ENCODE measurements around the gene FAM3A. TPM values are rescaled to one million over a fixed set of nuclear protein-coding genes. Genes with fewer than 3 reads are reported as not detected.

Gene FAM3A
- total RNA-seq, 2 donors from 2014 or later, result 31.0 to 52.3 TPM

- DNase-seq (ENCODE audit: low spot score) (peak; percentile 47), ATAC-seq (ENCODE audit: insufficient number of reproducible peaks, low FRiP score, low read depth) (peak; percentile 70)
- no peaks in the 10 kb centered on the region for H3K27me3 ChIP-seq (replicated peaks; ENCODE audit: insufficient read depth)
- peak within 1 kb of the TSS; percentile 58 to 68 for H3K27ac ChIP-seq
- TF ChIP-seq, protein P1, sequence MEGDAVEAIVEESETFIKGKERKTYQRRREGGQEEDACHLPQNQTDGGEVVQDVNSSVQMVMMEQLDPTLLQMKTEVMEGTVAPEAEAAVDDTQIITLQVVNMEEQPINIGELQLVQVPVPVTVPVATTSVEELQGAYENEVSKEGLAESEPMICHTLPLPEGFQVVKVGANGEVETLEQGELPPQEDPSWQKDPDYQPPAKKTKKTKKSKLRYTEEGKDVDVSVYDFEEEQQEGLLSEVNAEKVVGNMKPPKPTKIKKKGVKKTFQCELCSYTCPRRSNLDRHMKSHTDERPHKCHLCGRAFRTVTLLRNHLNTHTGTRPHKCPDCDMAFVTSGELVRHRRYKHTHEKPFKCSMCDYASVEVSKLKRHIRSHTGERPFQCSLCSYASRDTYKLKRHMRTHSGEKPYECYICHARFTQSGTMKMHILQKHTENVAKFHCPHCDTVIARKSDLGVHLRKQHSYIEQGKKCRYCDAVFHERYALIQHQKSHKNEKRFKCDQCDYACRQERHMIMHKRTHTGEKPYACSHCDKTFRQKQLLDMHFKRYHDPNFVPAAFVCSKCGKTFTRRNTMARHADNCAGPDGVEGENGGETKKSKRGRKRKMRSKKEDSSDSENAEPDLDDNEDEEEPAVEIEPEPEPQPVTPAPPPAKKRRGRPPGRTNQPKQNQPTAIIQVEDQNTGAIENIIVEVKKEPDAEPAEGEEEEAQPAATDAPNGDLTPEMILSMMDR (IDR thresholded peaks at IDR 0.05), result no peak
- H3K36me3 ChIP-seq, result no peaks in the 10 kb centered on the region
- no peaks in the 10 kb centered on the region for H3K4me1 ChIP-seq (ENCODE audit: control insufficient read depth in 1 of 2, low read depth in 2 of 2)
- H3K9me3 ChIP-seq, result no peaks in the 10 kb centered on the region
- H3K4me3 ChIP-seq, result peak within 1 kb of the TSS; percentile 70
Observed at GRCh38 chrX:154478728-154479622, 37.1 kb downstream of the FAM3A start, which contains the start of gene LAGE3. Gene LAGE3, minus strand, starts transcription at chrX:154479281. Its CDS starts 366 bp downstream, at chrX:154478915.

DNA sequence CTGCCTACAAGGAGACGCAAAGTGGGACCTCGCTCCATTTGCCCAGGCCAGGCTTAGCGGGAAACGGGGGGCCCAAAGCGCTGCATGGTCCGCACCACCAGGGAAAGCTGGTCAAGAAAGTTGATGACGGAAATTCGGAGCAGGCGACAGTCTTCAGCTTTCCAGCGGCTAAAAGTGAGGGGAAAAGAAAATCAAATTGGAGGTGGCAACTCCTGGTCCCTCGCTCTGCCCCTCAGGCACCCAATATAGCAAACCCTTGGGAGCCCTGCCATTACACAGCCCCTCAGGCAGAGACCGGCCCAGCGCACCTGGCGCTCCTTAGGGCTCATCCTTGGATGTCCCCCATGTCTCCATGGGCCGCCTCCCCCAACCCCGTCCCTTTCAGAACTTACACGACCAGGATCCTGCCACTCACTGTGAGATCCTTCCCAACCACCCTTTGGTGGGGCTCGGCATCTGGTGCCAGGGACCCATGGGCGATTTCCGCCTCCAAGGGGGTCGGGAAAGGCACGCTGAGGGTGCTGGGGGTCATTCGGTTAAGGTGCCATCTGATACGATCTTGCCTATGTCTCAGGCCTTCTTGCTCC lies 38.0 kb downstream of the FAM3A start:
- H3K36me3 ChIP-seq, result no peaks in the 10 kb centered on the region
- DNase-seq (ENCODE audit: low spot score), result no peak
- no peak for ATAC-seq (ENCODE audit: insufficient number of reproducible peaks, low FRiP score, low read depth)
- TF ChIP-seq, protein P1 (IDR thresholded peaks at IDR 0.05), result no peak
- no peaks in the 10 kb centered on the region for H3K27me3 ChIP-seq (replicated peaks; ENCODE audit: insufficient read depth)
- peak overlapping the region; percentile 70 for H3K4me3 ChIP-seq
- H3K4me1 ChIP-seq (ENCODE audit: control insufficient read depth in 1 of 2, low read depth in 2 of 2), result no peaks in the 10 kb centered on the region
- no peaks in the 10 kb centered on the region for H3K9me3 ChIP-seq
- peak overlapping the region in 1 of 2 donors; percentile 68 for H3K27ac ChIP-seq

DNA sequence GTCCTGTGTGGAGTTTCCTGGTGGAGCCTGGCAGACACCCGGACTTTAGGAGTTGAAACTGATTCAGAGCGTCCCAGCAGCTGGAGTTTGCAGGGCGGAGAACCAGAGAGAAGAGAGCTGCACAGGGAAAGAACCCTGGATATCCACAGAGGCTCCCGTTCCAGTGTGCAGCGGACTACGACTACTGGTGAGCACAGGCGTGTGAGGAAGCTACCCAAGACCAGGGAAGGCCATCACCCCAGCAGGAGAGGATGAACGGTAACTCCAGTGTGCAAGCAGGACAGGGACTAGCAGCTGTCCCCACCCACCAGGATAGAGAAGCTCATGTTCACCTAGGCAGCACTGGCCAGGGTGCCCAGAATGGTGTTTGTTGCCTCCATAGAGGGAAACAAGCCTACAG lies 39.2 kb downstream of the FAM3A start:
- ATAC-seq (ENCODE audit: insufficient number of reproducible peaks, low FRiP score, low read depth) (no peak), DNase-seq (ENCODE audit: low spot score) (no peak)
- no peaks in the 10 kb centered on the region for H3K9me3 ChIP-seq
- no peaks in the 10 kb centered on the region for H3K4me1 ChIP-seq (ENCODE audit: control insufficient read depth in 1 of 2, low read depth in 2 of 2)
- H3K36me3 ChIP-seq, result no peaks in the 10 kb centered on the region
- H3K27me3 ChIP-seq (replicated peaks; ENCODE audit: insufficient read depth), result no peaks in the 10 kb centered on the region
- TF ChIP-seq, protein P1 (IDR thresholded peaks at IDR 0.05), result no peak
- no peak overlapping the region for H3K27ac ChIP-seq
- H3K4me3 ChIP-seq, result no peak overlapping the region

DNA sequence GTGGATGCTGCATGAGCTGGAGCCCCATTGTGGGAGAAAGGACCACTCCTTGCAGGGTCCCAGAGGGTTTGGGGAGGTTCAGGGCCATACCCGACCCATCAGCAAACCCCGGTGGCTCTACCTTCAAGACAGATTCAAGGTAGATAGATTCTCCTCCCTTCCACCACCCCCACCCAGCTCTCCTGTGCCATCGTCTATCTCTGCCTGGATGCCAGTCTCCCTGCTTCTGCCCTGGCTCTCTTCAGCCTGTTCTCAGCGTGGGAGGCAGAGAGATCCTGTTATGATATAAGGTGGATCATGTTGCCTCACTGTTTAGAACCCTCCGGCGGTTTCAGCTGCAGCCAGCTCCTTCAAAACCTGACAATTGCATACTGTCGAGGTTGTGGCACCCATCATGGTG lies 42.3 kb downstream of the FAM3A start:
- no peaks in the 10 kb centered on the region for H3K9me3 ChIP-seq
- H3K36me3 ChIP-seq, result peaks cover 3% of the 10 kb centered on the region
- TF ChIP-seq, protein P1 (IDR thresholded peaks at IDR 0.05), result no peak
- no peaks in the 10 kb centered on the region for H3K27me3 ChIP-seq (replicated peaks; ENCODE audit: insufficient read depth)
- H3K27ac ChIP-seq, result no peak overlapping the region
- no peak for ATAC-seq (ENCODE audit: insufficient number of reproducible peaks, low FRiP score, low read depth)
- H3K4me3 ChIP-seq, result no peak overlapping the region
- DNase-seq (ENCODE audit: low spot score), result no peak
- no peaks in the 10 kb centered on the region for H3K4me1 ChIP-seq (ENCODE audit: control insufficient read depth in 1 of 2, low read depth in 2 of 2)
